ENCODE results near the gene RNF212.
A peak's percentile ranks its signal among the peaks of the same experiment; 100 is the strongest.

The RNF212 gene

GRCh38 chr4:1075225-1075624, 38.1 kb downstream of the RNF212 start (continued):
- no peak for TF ChIP-seq ZNF8 (CRISPR knock-in tag; IDR thresholded peaks at IDR 0.05)
- TF ChIP-seq TCF4 (CRISPR knock-in tag; IDR thresholded peaks at IDR 0.05; ENCODE audit: borderline replicate concordance), result no peak
- no peak for TF ChIP-seq RARB (CRISPR knock-in tag; IDR thresholded peaks at IDR 0.05)
- TF ChIP-seq SNAI2 (CRISPR knock-in tag; IDR thresholded peaks at IDR 0.05), result no peak

DNA sequence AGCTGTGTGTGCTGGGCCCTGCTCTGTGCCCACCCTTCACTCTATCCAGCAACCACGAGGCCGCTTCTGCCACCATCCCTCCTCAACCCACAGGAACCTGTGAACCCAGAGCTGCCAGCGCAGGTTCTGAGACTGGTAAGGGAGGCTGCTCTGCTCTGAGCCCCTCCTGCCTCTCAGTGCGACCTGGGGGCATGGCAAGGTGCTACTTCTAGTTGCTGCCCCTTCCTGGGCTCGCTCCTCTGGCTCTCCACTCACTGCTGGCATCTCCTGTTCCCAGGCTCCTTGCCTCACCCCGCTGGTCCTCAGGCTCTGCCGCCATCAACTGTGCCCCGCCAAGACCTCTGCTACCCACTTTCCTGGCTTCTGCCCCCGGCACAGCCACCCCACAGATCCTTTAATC, 39.3 kb downstream of the RNF212 start:
- ATAC-seq, result no peak
- TF ChIP-seq ZNF70 (CRISPR knock-in tag; IDR thresholded peaks at IDR 0.05) (no peak), ZNF8 (CRISPR knock-in tag; IDR thresholded peaks at IDR 0.05) (no peak), OSR1 (CRISPR knock-in tag; IDR thresholded peaks at IDR 0.05) (no peak), ISL1 (CRISPR knock-in tag; IDR thresholded peaks at IDR 0.05) (no peak), SNAI2 (CRISPR knock-in tag; IDR thresholded peaks at IDR 0.05) (no peak), BACH2 (CRISPR knock-in tag; IDR thresholded peaks at IDR 0.05; ENCODE audit: borderline replicate concordance) (no peak), ZC3H10 (CRISPR knock-in tag; IDR thresholded peaks at IDR 0.05) (no peak), ZFP30 (CRISPR knock-in tag; IDR thresholded peaks at IDR 0.05) (no peak), TSHZ2 (CRISPR knock-in tag; IDR thresholded peaks at IDR 0.05) (no peak), RARB (CRISPR knock-in tag; IDR thresholded peaks at IDR 0.05) (no peak), ZNF565 (CRISPR knock-in tag; conservative IDR thresholded peaks at IDR 0.05; ENCODE audit: low read depth) (no peak), CSDC2 (CRISPR knock-in tag; IDR thresholded peaks at IDR 0.05) (no peak), ZFP3 (CRISPR knock-in tag; IDR thresholded peaks at IDR 0.05) (no peak)
- TF ChIP-seq, protein P1, sequence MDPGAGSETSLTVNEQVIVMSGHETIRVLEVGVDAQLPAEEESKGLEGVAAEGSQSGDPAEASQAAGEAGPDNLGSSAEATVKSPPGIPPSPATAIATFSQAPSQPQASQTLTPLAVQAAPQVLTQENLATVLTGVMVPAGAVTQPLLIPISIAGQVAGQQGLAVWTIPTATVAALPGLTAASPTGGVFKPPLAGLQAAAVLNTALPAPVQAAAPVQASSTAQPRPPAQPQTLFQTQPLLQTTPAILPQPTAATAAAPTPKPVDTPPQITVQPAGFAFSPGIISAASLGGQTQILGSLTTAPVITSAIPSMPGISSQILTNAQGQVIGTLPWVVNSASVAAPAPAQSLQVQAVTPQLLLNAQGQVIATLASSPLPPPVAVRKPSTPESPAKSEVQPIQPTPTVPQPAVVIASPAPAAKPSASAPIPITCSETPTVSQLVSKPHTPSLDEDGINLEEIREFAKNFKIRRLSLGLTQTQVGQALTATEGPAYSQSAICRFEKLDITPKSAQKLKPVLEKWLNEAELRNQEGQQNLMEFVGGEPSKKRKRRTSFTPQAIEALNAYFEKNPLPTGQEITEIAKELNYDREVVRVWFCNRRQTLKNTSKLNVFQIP (CRISPR knock-in tag; IDR thresholded peaks at IDR 0.05; ENCODE audit: borderline replicate concordance, low read depth), result no peak
- TF ChIP-seq, protein P2, sequence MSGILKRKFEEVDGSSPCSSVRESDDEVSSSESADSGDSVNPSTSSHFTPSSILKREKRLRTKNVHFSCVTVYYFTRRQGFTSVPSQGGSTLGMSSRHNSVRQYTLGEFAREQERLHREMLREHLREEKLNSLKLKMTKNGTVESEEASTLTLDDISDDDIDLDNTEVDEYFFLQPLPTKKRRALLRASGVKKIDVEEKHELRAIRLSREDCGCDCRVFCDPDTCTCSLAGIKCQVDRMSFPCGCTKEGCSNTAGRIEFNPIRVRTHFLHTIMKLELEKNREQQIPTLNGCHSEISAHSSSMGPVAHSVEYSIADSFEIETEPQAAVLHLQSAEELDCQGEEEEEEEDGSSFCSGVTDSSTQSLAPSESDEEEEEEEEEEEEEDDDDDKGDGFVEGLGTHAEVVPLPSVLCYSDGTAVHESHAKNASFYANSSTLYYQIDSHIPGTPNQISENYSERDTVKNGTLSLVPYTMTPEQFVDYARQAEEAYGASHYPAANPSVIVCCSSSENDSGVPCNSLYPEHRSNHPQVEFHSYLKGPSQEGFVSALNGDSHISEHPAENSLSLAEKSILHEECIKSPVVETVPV (CRISPR knock-in tag; IDR thresholded peaks at IDR 0.05), result no peak
- TF ChIP-seq, protein P3, sequence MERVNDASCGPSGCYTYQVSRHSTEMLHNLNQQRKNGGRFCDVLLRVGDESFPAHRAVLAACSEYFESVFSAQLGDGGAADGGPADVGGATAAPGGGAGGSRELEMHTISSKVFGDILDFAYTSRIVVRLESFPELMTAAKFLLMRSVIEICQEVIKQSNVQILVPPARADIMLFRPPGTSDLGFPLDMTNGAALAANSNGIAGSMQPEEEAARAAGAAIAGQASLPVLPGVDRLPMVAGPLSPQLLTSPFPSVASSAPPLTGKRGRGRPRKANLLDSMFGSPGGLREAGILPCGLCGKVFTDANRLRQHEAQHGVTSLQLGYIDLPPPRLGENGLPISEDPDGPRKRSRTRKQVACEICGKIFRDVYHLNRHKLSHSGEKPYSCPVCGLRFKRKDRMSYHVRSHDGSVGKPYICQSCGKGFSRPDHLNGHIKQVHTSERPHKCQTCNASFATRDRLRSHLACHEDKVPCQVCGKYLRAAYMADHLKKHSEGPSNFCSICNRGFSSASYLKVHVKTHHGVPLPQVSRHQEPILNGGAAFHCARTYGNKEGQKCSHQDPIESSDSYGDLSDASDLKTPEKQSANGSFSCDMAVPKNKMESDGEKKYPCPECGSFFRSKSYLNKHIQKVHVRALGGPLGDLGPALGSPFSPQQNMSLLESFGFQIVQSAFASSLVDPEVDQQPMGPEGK (CRISPR knock-in tag; IDR thresholded peaks at IDR 0.05; ENCODE audit: borderline replicate concordance), result no peak
- TF ChIP-seq, protein P4, sequence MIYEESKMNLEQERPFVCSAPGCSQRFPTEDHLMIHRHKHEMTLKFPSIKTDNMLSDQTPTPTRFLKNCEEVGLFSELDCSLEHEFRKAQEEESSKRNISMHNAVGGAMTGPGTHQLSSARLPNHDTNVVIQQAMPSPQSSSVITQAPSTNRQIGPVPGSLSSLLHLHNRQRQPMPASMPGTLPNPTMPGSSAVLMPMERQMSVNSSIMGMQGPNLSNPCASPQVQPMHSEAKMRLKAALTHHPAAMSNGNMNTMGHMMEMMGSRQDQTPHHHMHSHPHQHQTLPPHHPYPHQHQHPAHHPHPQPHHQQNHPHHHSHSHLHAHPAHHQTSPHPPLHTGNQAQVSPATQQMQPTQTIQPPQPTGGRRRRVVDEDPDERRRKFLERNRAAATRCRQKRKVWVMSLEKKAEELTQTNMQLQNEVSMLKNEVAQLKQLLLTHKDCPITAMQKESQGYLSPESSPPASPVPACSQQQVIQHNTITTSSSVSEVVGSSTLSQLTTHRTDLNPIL (CRISPR knock-in tag; IDR thresholded peaks at IDR 0.05; ENCODE audit: low read depth), result no peak

GRCh38 chr4:1072830-1073446, 40.4 kb downstream of the RNF212 start:
- TF ChIP-seq ISL1 (CRISPR knock-in tag; IDR thresholded peaks at IDR 0.05) (no peak), ZNF565 (CRISPR knock-in tag; conservative IDR thresholded peaks at IDR 0.05; ENCODE audit: low read depth) (no peak), ZC3H10 (CRISPR knock-in tag; IDR thresholded peaks at IDR 0.05) (no peak), ZFP30 (CRISPR knock-in tag; IDR thresholded peaks at IDR 0.05) (no peak), ARNTL (CRISPR knock-in tag; IDR thresholded peaks at IDR 0.05; ENCODE audit: borderline replicate concordance, low read depth) (no peak), CSDC2 (CRISPR knock-in tag; IDR thresholded peaks at IDR 0.05) (no peak), BACH2 (CRISPR knock-in tag; IDR thresholded peaks at IDR 0.05; ENCODE audit: borderline replicate concordance) (no peak), ZFP3 (CRISPR knock-in tag; IDR thresholded peaks at IDR 0.05) (no peak), SNAI2 (CRISPR knock-in tag; IDR thresholded peaks at IDR 0.05) (no peak)
- TF ChIP-seq, protein P4 (CRISPR knock-in tag; IDR thresholded peaks at IDR 0.05; ENCODE audit: low read depth), result no peak
- peak; percentile 92 for ATAC-seq
